Smooth muscle cell (in vitro differentiated cells): ENCODE measurements around the gene KPNA3. TPM values are rescaled to one million over a fixed set of nuclear protein-coding genes. Genes with fewer than 3 reads are reported as not detected.

Experiments used
- DNase-seq: peaks from one replicate; lab custom pipeline; 2025; ENCODE audit not compliant: unreplicated experiment; lab: John Stamatoyannopoulos, UW
- H2AFZ ChIP-seq: fragments of 200-600 bp; sonication (generic); 2 replicates; pipeline ENCODE4 v1.6.0; 2016; ENCODE audit warnings: antibody characterized with exemption, low read depth, mild to moderate bottlenecking
- H3F3A ChIP-seq: fragments of 200-600 bp; sonication (generic); 2 replicates; pipeline ENCODE4 v1.6.0; 2017; ENCODE audit warnings: antibody characterized with exemption, low read depth
- H3K27ac ChIP-seq: fragments of 200-600 bp; sonication (generic); 2 replicates; pipeline ENCODE4 v1.5.1; 2016; ENCODE audit warnings: low read depth, mild to moderate bottlenecking
- H3K27me3 ChIP-seq: fragments of 200-600 bp; sonication (generic); 2 replicates; pipeline ENCODE4 v1.6.1; 2016; ENCODE audit warnings: low read depth, mild to moderate bottlenecking
- H3K36me3 ChIP-seq: fragments of 200-600 bp; sonication (generic); 2 replicates; pipeline ENCODE4 v1.5.1; 2016; ENCODE audit warnings: low read depth
- H3K4me1 ChIP-seq: fragments of 200-600 bp; sonication (generic); 2 replicates; pipeline ENCODE4 v1.5.1; 2016; ENCODE audit warnings: low read depth
- H3K4me2 ChIP-seq: fragments of 200-600 bp; sonication (generic); 2 replicates; pipeline ENCODE4 v1.6.0; 2016; ENCODE audit warnings: mild to moderate bottlenecking
- H3K4me3 ChIP-seq: fragments of 200-600 bp; sonication (generic); 2 replicates; pipeline ENCODE4 v1.5.1; 2016; ENCODE audit warnings: mild to moderate bottlenecking
- H3K79me2 ChIP-seq: fragments of 200-600 bp; sonication (generic); 2 replicates; pipeline ENCODE4 v1.6.0; 2016; ENCODE audit warnings: low read depth, mild to moderate bottlenecking
- H3K9ac ChIP-seq: fragments of 200-600 bp; sonication (generic); 2 replicates; pipeline ENCODE4 v1.6.0; 2016; ENCODE audit warnings: low read depth
- H3K9me3 ChIP-seq: fragments of 200-600 bp; sonication (generic); replicated peaks from 2 replicates; pipeline ENCODE4 v1.5.1; 2016; ENCODE audit warnings: low read depth
- H4K20me1 ChIP-seq: fragments of 200-600 bp; sonication (generic); 2 replicates; pipeline ENCODE4 v1.6.0; 2016; ENCODE audit warnings: low read depth
- CTCF ChIP-seq: fragments of 200-600 bp; sonication (generic); IDR thresholded peaks from 2 replicates; pipeline ENCODE4 v1.5.1; 2017; ENCODE audit warnings: borderline replicate concordance, mild to moderate bottlenecking, antibody characterized with exemption; ENCODE audit not compliant: insufficient read depth, poor library complexity, severe bottlenecking
- WGBS: methylation state at CpG from one replicate; pipeline ENCODE4 v1.1.7; 2016; ENCODE audit warnings: low lambda C conversion rate; 5-methylcytosine and 5-hydroxymethylcytosine counted together
- polyA plus RNA-seq: library from polyadenylated mRNA; unstranded; fragments of >200 nt; fragmentation: Nextera tagmentation; extraction: Ambion mirVana; gene quantifications from 2 replicates; pipeline ENCODE4 v1.2.1, GENCODE V29; 2016
- total RNA-seq: library from RNA; depleted of rRNA; stranded (reverse); fragments of >200 nt; gene quantifications from 2 replicates; pipeline ENCODE4 v1.2.3, GENCODE V29; 2014

KPNA3 gene
- total and polyA plus RNA-seq, 2 experiments from 2014 or later: 22.7 to 38.9 TPM

- H3K4me2 ChIP-seq: no peak overlapping the region
- H3K79me2 ChIP-seq: no peaks in the 10 kb centered on the region
- no peaks in the 10 kb centered on the region for H4K20me1 ChIP-seq
- no peak overlapping the region for H2AFZ ChIP-seq
- H3K36me3 ChIP-seq: no peaks in the 10 kb centered on the region
- no peak overlapping the region for H3K9ac ChIP-seq
- DNase-seq: no peak
- no peaks in the 10 kb centered on the region for H3K9me3 ChIP-seq
- no peaks in the 10 kb centered on the region for H3K27me3 ChIP-seq
- no peaks in the 10 kb centered on the region for H3K4me1 ChIP-seq
- no peak for TF ChIP-seq CTCF
- 66% methylated on average over 5 of the region's 5 CpGs for WGBS
- H3K27ac ChIP-seq: no peak overlapping the region
- no peaks in the 10 kb centered on the region for H3F3A ChIP-seq
- H3K4me3 ChIP-seq: no peak overlapping the region
These were observed 9.9 kb upstream of the KPNA3 start for GRCh38 chr13:49802426-49802825.

- no peaks in the 10 kb centered on the region for H3F3A ChIP-seq
- no peaks in the 10 kb centered on the region for H3K36me3 ChIP-seq
- 1% methylated on average over 95 of the region's 98 CpGs for WGBS
- peaks cover 46% of the 10 kb centered on the region for H4K20me1 ChIP-seq
- peak overlapping the region; percentile 61 for H3K4me3 ChIP-seq
- no peaks in the 10 kb centered on the region for H3K9me3 ChIP-seq
- no peaks in the 10 kb centered on the region for H3K27me3 ChIP-seq
- peak overlapping the region; percentile 87 for H3K4me2 ChIP-seq
- peak overlapping the region; percentile 47 for H2AFZ ChIP-seq
- no peak for TF ChIP-seq CTCF
- DNase-seq: peak; percentile 68
- peak overlapping the region; percentile 90 for H3K27ac ChIP-seq
- peak overlapping the region; percentile 77 for H3K9ac ChIP-seq
- H3K4me1 ChIP-seq: peaks cover 8% of the 10 kb centered on the region
- H3K79me2 ChIP-seq: peaks cover 45% of the 10 kb centered on the region
These were observed 552 bp downstream of the KPNA3 start for GRCh38 chr13:49791711-49792549.

GRCh38 chr13:49791315-49791710, 1.2 kb downstream of the KPNA3 start:
- Histone ChIP-seq H3K4me3 (peak overlapping the region; percentile 61), H4K20me1 (peaks cover 52% of the 10 kb centered on the region), H3K36me3 (no peaks in the 10 kb centered on the region), H3K27ac (peak overlapping the region; percentile 90), H2AFZ (peak overlapping the region; percentile 47), H3K4me1 (peaks cover 8% of the 10 kb centered on the region), H3F3A (no peaks in the 10 kb centered on the region), H3K4me2 (peak overlapping the region; percentile 87), H3K9ac (peak overlapping the region; percentile 77), H3K27me3 (no peaks in the 10 kb centered on the region), H3K79me2 (peaks cover 51% of the 10 kb centered on the region), H3K9me3 (no peaks in the 10 kb centered on the region)
- no peak for DNase-seq
- TF ChIP-seq CTCF: no peak
- WGBS: 7% methylated on average over 9 of the region's 9 CpGs

GRCh38 chr13:49789968-49790367, 2.5 kb downstream of the KPNA3 start:
- no peak overlapping the region for H3K4me3 ChIP-seq
- H3K27ac ChIP-seq: no peak overlapping the region
- H3F3A ChIP-seq: no peaks in the 10 kb centered on the region
- peaks cover 66% of the 10 kb centered on the region for H4K20me1 ChIP-seq
- no peak overlapping the region for H3K9ac ChIP-seq
- H3K36me3 ChIP-seq: no peaks in the 10 kb centered on the region
- no peak for DNase-seq
- peaks cover 63% of the 10 kb centered on the region for H3K79me2 ChIP-seq
- H3K4me2 ChIP-seq: no peak overlapping the region
- no peak for TF ChIP-seq CTCF
- no peak overlapping the region for H2AFZ ChIP-seq
- H3K4me1 ChIP-seq: peaks cover 8% of the 10 kb centered on the region
- no peaks in the 10 kb centered on the region for H3K9me3 ChIP-seq
- H3K27me3 ChIP-seq: no peaks in the 10 kb centered on the region
- WGBS: 94% methylated on average over 8 of the region's 8 CpGs
